KMS-11 (cell line): ENCODE data around the gene OGT.

Experiments
- H2AFZ ChIP-seq: fragments of 200-600 bp; sonication (generic); 2 replicates; pipeline ENCODE4 v1.6.1; 2016; ENCODE audit warnings: antibody characterized with exemption, mixed run types, low read depth
- H3K27ac ChIP-seq: fragments of 200-600 bp; sonication (generic); 2 replicates; pipeline ENCODE4 v1.6.1; 2016; ENCODE audit warnings: mild to moderate bottlenecking, mixed run types
- H3K27me3 ChIP-seq: fragments of 200-600 bp; sonication (generic); 2 replicates; pipeline ENCODE4 v1.6.1; 2017; ENCODE audit warnings: mild to moderate bottlenecking, low read depth, mixed run types, moderate library complexity; ENCODE audit not compliant: insufficient read depth
- H3K36me3 ChIP-seq: fragments of 200-600 bp; sonication (generic); 2 replicates; pipeline ENCODE4 v1.6.1; 2017; ENCODE audit warnings: mild to moderate bottlenecking, mixed run types; ENCODE audit not compliant: insufficient read depth
- H3K4me1 ChIP-seq: fragments of 200-600 bp; sonication (generic); 2 replicates; pipeline ENCODE4 v1.6.1; 2016; ENCODE audit warnings: mild to moderate bottlenecking, low read depth, mixed run types; ENCODE audit not compliant: poor library complexity, severe bottlenecking
- H3K4me2 ChIP-seq: fragments of 200-600 bp; sonication (generic); 2 replicates; pipeline ENCODE4 v1.7.0; 2016; ENCODE audit warnings: mild to moderate bottlenecking, mixed run types
- H3K4me3 ChIP-seq: fragments of 200-600 bp; sonication (generic); IDR thresholded peaks from 2 replicates; pipeline ENCODE4 v1.6.1; 2017; ENCODE audit warnings: low read depth, low read length, mixed read lengths; ENCODE audit not compliant: insufficient read depth
- H3K79me2 ChIP-seq: fragments of 200-600 bp; sonication (generic); 2 replicates; pipeline ENCODE4 v1.6.1; 2016; ENCODE audit warnings: low read depth, mixed run types; ENCODE audit not compliant: insufficient read depth
- H3K9ac ChIP-seq: fragments of 200-600 bp; sonication (generic); 2 replicates; pipeline ENCODE4 v1.6.1; 2016; ENCODE audit warnings: mild to moderate bottlenecking, mixed run types
- H4K20me1 ChIP-seq: fragments of 200-600 bp; sonication (generic); 2 replicates; pipeline ENCODE4 v1.6.1; 2016; ENCODE audit warnings: mild to moderate bottlenecking, mixed run types; ENCODE audit not compliant: insufficient read depth
- CTCF ChIP-seq: fragments of 200-600 bp; sonication (generic); conservative IDR thresholded peaks from 2 replicates; pipeline ENCODE4 v1.6.1; 2017; ENCODE audit warnings: low read depth, mild to moderate bottlenecking, antibody characterized with exemption, low read length, moderate library complexity, mixed read lengths

Gene OGT

GRCh38 chrX:71599965-71600364 is 67.1 kb downstream of the OGT start:
- no peaks in the 10 kb centered on the region for H3K79me2 ChIP-seq
- H3K27ac ChIP-seq = no peak overlapping the region
- H3K4me1 ChIP-seq = no peaks in the 10 kb centered on the region
- no peak overlapping the region for H2AFZ ChIP-seq
- no peaks in the 10 kb centered on the region for H3K27me3 ChIP-seq
- no peak for TF ChIP-seq CTCF
- no peak overlapping the region for H3K4me2 ChIP-seq
- no peaks in the 10 kb centered on the region for H3K36me3 ChIP-seq
- H3K4me3 ChIP-seq = no peak overlapping the region
- no peak overlapping the region for H3K9ac ChIP-seq
- H4K20me1 ChIP-seq = no peaks in the 10 kb centered on the region

- no peaks in the 10 kb centered on the region for H3K27me3 ChIP-seq
- H3K4me1 ChIP-seq = no peaks in the 10 kb centered on the region
- no peak for TF ChIP-seq CTCF
- no peak overlapping the region for H3K9ac ChIP-seq
- H4K20me1 ChIP-seq = no peaks in the 10 kb centered on the region
- H2AFZ ChIP-seq = no peak overlapping the region
- no peaks in the 10 kb centered on the region for H3K79me2 ChIP-seq
- no peak overlapping the region for H3K27ac ChIP-seq
- H3K4me2 ChIP-seq = no peak overlapping the region
- no peak overlapping the region for H3K4me3 ChIP-seq
- H3K36me3 ChIP-seq = no peaks in the 10 kb centered on the region
Measured at GRCh38 chrX:71603618-71604017, 70.7 kb downstream of the OGT start.

DNA sequence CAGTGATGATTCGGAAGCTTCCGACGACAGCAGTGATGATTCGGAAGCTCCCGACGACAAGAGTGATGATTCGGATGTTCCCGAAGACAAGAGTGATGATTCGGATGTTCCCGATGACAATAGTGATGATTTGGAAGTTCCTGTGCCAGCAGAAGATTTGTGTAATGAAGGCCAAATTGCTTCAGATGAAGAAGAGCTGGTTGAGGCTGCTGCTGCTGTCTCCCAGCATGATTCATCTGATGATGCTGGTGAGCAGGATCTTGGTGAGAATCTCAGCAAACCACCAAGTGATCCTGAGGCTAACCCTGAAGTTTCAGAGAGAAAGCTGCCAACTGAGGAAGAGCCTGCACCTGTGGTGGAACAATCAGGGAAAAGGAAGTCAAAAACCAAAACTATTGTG is 71.2 kb downstream of the OGT start:
- Histone ChIP-seq H3K79me2 (no peaks in the 10 kb centered on the region), H3K4me1 (no peaks in the 10 kb centered on the region), H3K9ac (no peak overlapping the region), H3K27me3 (no peaks in the 10 kb centered on the region), H3K4me2 (no peak overlapping the region), H3K27ac (no peak overlapping the region), H3K4me3 (no peak overlapping the region), H2AFZ (no peak overlapping the region), H3K36me3 (no peaks in the 10 kb centered on the region), H4K20me1 (no peaks in the 10 kb centered on the region)
- no peak for TF ChIP-seq CTCF

DNA sequence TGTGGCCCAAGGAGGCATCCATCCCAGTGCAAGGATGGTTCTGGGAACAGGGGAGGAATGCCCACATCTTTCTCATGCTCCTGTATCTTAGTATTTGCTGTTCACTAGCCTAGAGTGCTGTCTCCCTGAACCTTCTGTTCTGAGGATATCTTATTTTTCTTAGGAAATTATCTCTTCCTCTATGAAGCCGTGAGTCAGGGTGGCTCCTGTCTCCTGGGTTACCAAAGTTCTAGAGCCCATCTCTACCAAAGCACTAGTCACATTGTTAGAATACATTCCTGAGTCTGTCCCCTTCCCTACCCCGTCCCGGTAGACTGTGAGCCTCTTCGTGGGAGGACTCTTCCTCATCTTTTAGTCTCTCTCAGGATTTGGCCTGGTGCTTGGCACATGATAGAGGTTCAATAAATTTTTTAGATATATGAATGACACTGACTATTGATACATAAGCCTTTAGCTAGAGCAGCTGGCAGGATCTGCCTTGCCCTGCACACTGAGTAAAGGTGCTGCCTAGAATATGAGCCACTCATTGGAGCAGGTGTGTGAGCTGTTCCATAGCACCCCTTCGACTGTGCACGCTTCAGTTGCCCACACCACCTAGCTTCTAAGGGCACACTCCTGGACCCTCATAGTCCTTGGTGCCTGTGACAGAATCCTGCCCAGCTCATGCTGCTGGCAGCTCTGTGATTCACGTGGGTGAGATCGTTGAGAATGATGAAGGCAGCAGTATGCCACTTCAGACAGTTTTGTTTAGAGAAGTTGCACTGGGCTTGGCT is 72.1 kb downstream of the OGT start:
- H3K36me3 ChIP-seq = no peaks in the 10 kb centered on the region
- H4K20me1 ChIP-seq = no peaks in the 10 kb centered on the region
- no peak for TF ChIP-seq CTCF
- H2AFZ ChIP-seq = no peak overlapping the region
- H3K4me2 ChIP-seq = no peak overlapping the region
- H3K4me1 ChIP-seq = no peaks in the 10 kb centered on the region
- no peak overlapping the region for H3K27ac ChIP-seq
- H3K4me3 ChIP-seq = no peak overlapping the region
- H3K27me3 ChIP-seq = no peaks in the 10 kb centered on the region
- H3K9ac ChIP-seq = no peak overlapping the region
- no peaks in the 10 kb centered on the region for H3K79me2 ChIP-seq
